Mucosa of descending colon (tissue), 3 donors: Measurements from ENCODE around the gene PPP1R2C. TPM values are rescaled to one million over a fixed set of nuclear protein-coding genes. Genes with fewer than 3 reads are reported as not detected.
A peak's percentile ranks its signal among the peaks of the same experiment; 100 is the strongest.

Experiments used
- ATAC-seq: fragments of 200-7000 bp; cut with Tn5 transposase; one replicate; pipeline ENCODE4 v1.9.1; 2020; ENCODE audit warnings: mild to moderate bottlenecking, moderate library complexity
- DNase-seq, 3 donors: peaks; one replicate each; pipeline ENCODE4 v3.0.0-alpha.2; 2020
- H3K36me3 ChIP-seq: fragments of 200-600 bp; one replicate; pipeline ENCODE4 v1.8.0; 2021; ENCODE audit warnings: low read depth, mild to moderate bottlenecking
- H3K4me1 ChIP-seq: fragments of 200-600 bp; one replicate; pipeline ENCODE4 v1.8.0; 2021; ENCODE audit warnings: low read depth, mild to moderate bottlenecking
- H3K4me3 ChIP-seq: fragments of 200-600 bp; one replicate; pipeline ENCODE4 v1.8.0; 2021; ENCODE audit warnings: mild to moderate bottlenecking
- H3K9me3 ChIP-seq: fragments of 200-600 bp; one replicate; pipeline ENCODE4 v1.8.0; 2021; ENCODE audit warnings: mild to moderate bottlenecking
- intact Hi-C, 2 donors: fragments of 100-400 bp; cut with DNase I in 1 of 2; cut with micrococcal nuclease in 1 of 2; formaldehyde crosslinking; loops; one replicate each; pipeline versions ENCODE4 v1.11.0 to v1.11.1; 2022; cut with DNase I, micrococcal nuclease
- total RNA-seq, 3 donors: library from RNA; stranded (reverse); fragmentation: NEBNext Ultra II Directional in 2 of 3; extraction: Animal tissue kit (Norgen Biotek cat#: 25700) in 2 of 3; gene quantifications; one replicate each; pipeline versions ENCODE4 v1.2.1 to v1.2.4, GENCODE V29; 2021 to 2023
- TF ChIP-seq, protein P1 (sequence below): fragments of 200-600 bp; IDR thresholded peaks from one replicate; pipeline ENCODE4 v1.8.0; 2022; ENCODE audit warnings: antibody characterized with exemption, mild to moderate bottlenecking
- donor health status: DM: no; HTN: no; CAD: no; lungs with moderate emphysema.
- donor health status: DM: no; HTN: no; CAD: no.
- donor health status: DM: no; HTN: yes; CAD: no.

The PPP1R2C gene
- total RNA-seq, 3 donors from 2014 or later = not detected

- Histone ChIP-seq H3K4me1 (no peaks in the 10 kb centered on the region), H3K9me3 (no peaks in the 10 kb centered on the region), H3K36me3 (no peaks in the 10 kb centered on the region), H3K4me3 (no peak overlapping the region)
- DNase-seq (no peak), ATAC-seq (no peak)
- intact Hi-C loops = no loop called here
- TF ChIP-seq, protein P1, sequence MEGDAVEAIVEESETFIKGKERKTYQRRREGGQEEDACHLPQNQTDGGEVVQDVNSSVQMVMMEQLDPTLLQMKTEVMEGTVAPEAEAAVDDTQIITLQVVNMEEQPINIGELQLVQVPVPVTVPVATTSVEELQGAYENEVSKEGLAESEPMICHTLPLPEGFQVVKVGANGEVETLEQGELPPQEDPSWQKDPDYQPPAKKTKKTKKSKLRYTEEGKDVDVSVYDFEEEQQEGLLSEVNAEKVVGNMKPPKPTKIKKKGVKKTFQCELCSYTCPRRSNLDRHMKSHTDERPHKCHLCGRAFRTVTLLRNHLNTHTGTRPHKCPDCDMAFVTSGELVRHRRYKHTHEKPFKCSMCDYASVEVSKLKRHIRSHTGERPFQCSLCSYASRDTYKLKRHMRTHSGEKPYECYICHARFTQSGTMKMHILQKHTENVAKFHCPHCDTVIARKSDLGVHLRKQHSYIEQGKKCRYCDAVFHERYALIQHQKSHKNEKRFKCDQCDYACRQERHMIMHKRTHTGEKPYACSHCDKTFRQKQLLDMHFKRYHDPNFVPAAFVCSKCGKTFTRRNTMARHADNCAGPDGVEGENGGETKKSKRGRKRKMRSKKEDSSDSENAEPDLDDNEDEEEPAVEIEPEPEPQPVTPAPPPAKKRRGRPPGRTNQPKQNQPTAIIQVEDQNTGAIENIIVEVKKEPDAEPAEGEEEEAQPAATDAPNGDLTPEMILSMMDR = no peak
These were observed 26.4 kb downstream of the PPP1R2C start for GRCh38 chrX:42751573-42751972.

DNA sequence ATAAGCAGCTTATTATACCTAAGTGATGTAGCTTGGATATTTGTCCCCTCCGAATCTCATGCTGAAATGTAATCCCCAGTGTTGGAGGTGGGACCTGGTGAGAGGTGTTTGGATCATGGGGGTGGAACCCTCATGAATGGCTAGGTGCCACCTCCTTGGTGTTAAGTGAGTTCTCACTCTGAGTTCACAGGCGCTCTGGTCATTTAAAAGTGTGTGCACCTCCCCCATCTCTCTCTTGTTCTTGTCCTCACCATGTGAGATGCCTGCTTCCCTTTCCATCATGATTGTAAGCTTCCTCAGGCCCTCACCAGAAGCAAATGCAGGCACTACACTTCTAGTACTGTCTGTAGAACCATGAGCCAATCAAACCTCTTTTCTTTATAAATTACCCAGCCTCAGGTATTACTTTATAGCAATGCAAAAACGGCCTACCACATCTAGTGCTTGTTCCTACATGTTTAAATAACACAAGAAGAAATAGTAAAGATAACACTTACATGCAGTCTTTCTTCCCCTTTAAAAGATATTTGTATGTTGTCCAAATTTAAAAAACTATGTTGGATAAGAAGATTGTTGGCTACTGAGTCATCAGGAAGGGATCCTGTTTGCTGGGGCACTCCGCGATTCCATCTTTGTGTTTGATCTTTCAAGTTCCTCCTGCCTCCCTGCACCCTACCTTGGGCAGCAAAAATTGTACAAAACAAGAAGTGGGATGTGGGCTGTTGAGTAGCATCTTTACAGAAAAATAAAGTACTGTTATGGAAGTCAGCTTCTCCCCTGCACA, 29.7 kb downstream of the PPP1R2C start:
- intact Hi-C loops = no loop called here
- Histone ChIP-seq H3K9me3 (no peaks in the 10 kb centered on the region), H3K36me3 (no peaks in the 10 kb centered on the region), H3K4me3 (no peak overlapping the region), H3K4me1 (no peaks in the 10 kb centered on the region)
- TF ChIP-seq, protein P1 = no peak
- ATAC-seq = no peak
- no peak for DNase-seq

DNA sequence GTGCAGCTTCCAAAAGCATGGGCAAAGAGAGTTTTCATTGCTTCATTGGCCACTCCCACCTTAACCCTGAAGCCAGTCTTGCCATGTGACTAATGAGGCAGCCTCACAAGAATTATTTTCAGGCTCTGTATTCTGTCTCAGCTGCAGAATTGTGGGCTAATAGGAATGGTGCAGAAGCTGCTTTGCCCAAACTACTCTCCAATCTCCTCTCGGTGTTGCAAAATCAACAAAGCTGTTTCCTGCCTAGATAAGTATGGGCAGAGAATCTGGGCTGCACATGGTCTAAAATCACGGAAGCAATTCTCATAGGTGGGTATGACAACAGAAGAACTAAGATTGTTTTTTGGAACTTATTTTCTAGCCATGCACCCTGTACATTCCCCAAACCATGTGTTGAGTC, 31.4 kb downstream of the PPP1R2C start:
- Histone ChIP-seq H3K9me3 (no peaks in the 10 kb centered on the region), H3K4me1 (no peaks in the 10 kb centered on the region), H3K36me3 (no peaks in the 10 kb centered on the region), H3K4me3 (no peak overlapping the region)
- ATAC-seq = no peak
- no peak for DNase-seq
- TF ChIP-seq, protein P1 = no peak
- intact Hi-C loops = no loop called here

GRCh38 chrX:42740456-42740855, 37.5 kb downstream of the PPP1R2C start:
- TF ChIP-seq, protein P1 = no peak

DNA sequence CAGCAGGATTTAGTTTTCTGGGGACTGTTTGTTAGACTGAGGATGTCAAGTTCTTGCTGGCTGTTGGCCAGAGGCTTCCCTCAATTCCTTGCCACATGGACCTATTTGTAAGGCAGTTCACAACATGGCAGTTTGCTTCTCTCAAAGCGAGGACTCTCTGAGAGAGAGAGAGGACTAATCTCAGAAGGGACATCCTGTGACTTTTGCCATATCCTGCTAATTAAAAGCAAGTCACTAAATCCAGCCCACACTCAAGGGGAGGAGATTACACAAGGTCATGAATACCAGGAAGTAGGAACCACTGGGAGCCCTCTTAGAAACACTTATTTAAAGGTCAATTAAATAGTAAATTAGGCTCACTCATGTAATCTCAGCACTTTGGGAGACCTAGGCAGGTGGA, 38.2 kb downstream of the PPP1R2C start:
- no peak overlapping the region for H3K4me3 ChIP-seq
- H3K36me3 ChIP-seq = no peaks in the 10 kb centered on the region
- H3K9me3 ChIP-seq = no peaks in the 10 kb centered on the region
- TF ChIP-seq, protein P1 = no peak
- DNase-seq = no peak
- H3K4me1 ChIP-seq = no peaks in the 10 kb centered on the region
- intact Hi-C loops = no loop called here
- peak; percentile 23 for ATAC-seq

More at GRCh38 chrX:42740456-42740855, 37.5 kb downstream of the PPP1R2C start:
- no peak for DNase-seq
- peak; percentile 51 for ATAC-seq
- no peaks in the 10 kb centered on the region for H3K36me3 ChIP-seq
- no peak overlapping the region for H3K4me3 ChIP-seq
- H3K9me3 ChIP-seq = no peaks in the 10 kb centered on the region
- intact Hi-C loops = no loop called here
- no peaks in the 10 kb centered on the region for H3K4me1 ChIP-seq
